Measurements from ENCODE around the gene TPR. TPM values are rescaled to one million over a fixed set of nuclear protein-coding genes. Genes with fewer than 3 reads are reported as not detected.
"Not testable (repeated sequence)": the region's sequence is repeated elsewhere in the genome, so short reads cannot be mapped to it uniquely, and the experiment has no call there.

The TPR gene
- total RNA-seq, 4 donors from 2014 or later, result 90.4 to 108 (median 104) TPM

- no peaks in the 10 kb centered on the region for H3K9me3 ChIP-seq
- DNase-seq, result peak; percentile 12 to 31
- H3K27ac ChIP-seq, result peak overlapping the region; percentile 77 to 98 (median 95)
- H3K27me3 ChIP-seq, result no peaks in the 10 kb centered on the region
- peak overlapping the region; percentile 57 to 96 (median 77) for H3K4me3 ChIP-seq (replicated peaks in 1 of 3)
- WGBS, 2 donors, result 1 to 2% methylated on average over 19 to 25 of the region's 37 CpGs
- peaks cover 14 to 21% of the 10 kb centered on the region in 2 donors for H3K4me1 ChIP-seq
- TF ChIP-seq POLR2A (IDR thresholded peaks at IDR 0.05), result no peak
- no peak for TF ChIP-seq CTCF (IDR thresholded peaks at IDR 0.05)
- peaks cover 3 to 6% of the 10 kb centered on the region in 2 donors for H3K36me3 ChIP-seq
- intact Hi-C loops (cut with DNase I), result loop anchor here (10.0 kb wide), 1 partner anchor 1060 kb away; the partner anchor contains the start of gene IVNS1ABP
Observed at GRCh38 chr1:186374303-186375151, 526 bp downstream of the TPR start.

- H3K36me3 ChIP-seq, result peaks cover 58 to 85% of the 10 kb centered on the region in 2 donors
- H3K4me1 ChIP-seq; H3K9me3 ChIP-seq; DNase-seq; H3K27ac ChIP-seq; intact Hi-C loops (cut with DNase I); H3K4me3 ChIP-seq (replicated peaks in 1 of 3); H3K27me3 ChIP-seq: not testable (repeated sequence)
- 91 to 92% methylated on average over 8 of the region's 8 CpGs for WGBS, 2 donors
Observed at GRCh38 chr1:186347837-186348691, 27.0 kb downstream of the TPR start.

- no peak for DNase-seq
- WGBS, 2 donors, result 92 to 95% methylated on average over 5 of the region's 5 CpGs
- H3K36me3 ChIP-seq, result peaks cover 68 to 81% of the 10 kb centered on the region in 2 donors
- TF ChIP-seq POLR2A (IDR thresholded peaks at IDR 0.05) (no peak), CTCF (IDR thresholded peaks at IDR 0.05) (no peak)
- no peak overlapping the region for H3K4me3 ChIP-seq (replicated peaks in 1 of 3)
- intact Hi-C loops (cut with DNase I), result no loop called here
- no peaks in the 10 kb centered on the region for H3K9me3 ChIP-seq
- no peaks in the 10 kb centered on the region for H3K4me1 ChIP-seq
- H3K27ac ChIP-seq, result no peak overlapping the region
- H3K27me3 ChIP-seq, result no peaks in the 10 kb centered on the region
Observed at GRCh38 chr1:186340772-186341171, 34.3 kb downstream of the TPR start.

- Histone ChIP-seq H3K27me3 (no peaks in the 10 kb centered on the region), H3K27ac (no peak overlapping the region), H3K4me3 (replicated peaks in 1 of 3) (no peak overlapping the region), H3K36me3 (peaks cover 78 to 80% of the 10 kb centered on the region in 2 donors), H3K4me1 (no peaks in the 10 kb centered on the region), H3K9me3 (no peaks in the 10 kb centered on the region)
- no peak for DNase-seq
- no peak for TF ChIP-seq CTCF (IDR thresholded peaks at IDR 0.05)
- no peak for TF ChIP-seq POLR2A (IDR thresholded peaks at IDR 0.05)
- 98% methylated on average over 2 of the region's 2 CpGs for WGBS, 2 donors
- intact Hi-C loops (cut with DNase I), result no loop called here
Observed at GRCh38 chr1:186337554-186337953, 37.5 kb downstream of the TPR start.

GRCh38 chr1:186330758-186331157, 44.3 kb downstream of the TPR start:
- intact Hi-C loops (cut with DNase I), result no loop called here
- TF ChIP-seq CTCF (IDR thresholded peaks at IDR 0.05) (no peak), POLR2A (IDR thresholded peaks at IDR 0.05) (no peak)
- H3K36me3 ChIP-seq, result peaks cover 72 to 77% of the 10 kb centered on the region in 2 donors

More at GRCh38 chr1:186330758-186331157, 44.3 kb downstream of the TPR start:
- no peak for DNase-seq
- H3K27ac ChIP-seq, result no peak overlapping the region
- H3K27me3 ChIP-seq, result no peaks in the 10 kb centered on the region
- H3K9me3 ChIP-seq, result no peaks in the 10 kb centered on the region
- H3K4me3 ChIP-seq (replicated peaks in 1 of 3), result no peak overlapping the region
- H3K4me1 ChIP-seq, result no peaks in the 10 kb centered on the region
- 98 to 100% methylated on average over 1 of the region's 1 CpG for WGBS, 2 donors
